Mesenchymal stem cell (in vitro differentiated cells and primary cell): ENCODE measurements around the gene LIM2.

ENCODE experiments used
- DNase-seq: peaks from one replicate; pipeline ENCODE4 v3.0.0-alpha.2; 2013
- H2AFZ ChIP-seq: one replicate; pipeline ENCODE4 v1.6.1; 2013; ENCODE audit warnings: low read depth, mild to moderate bottlenecking, control low read depth, inconsistent platforms, low read length, moderate library complexity
- H2AK5ac ChIP-seq: 2 replicates; pipeline ENCODE4 v1.6.1; 2013; ENCODE audit warnings: low read length, moderate library complexity, mild to moderate bottlenecking, inconsistent platforms; ENCODE audit not compliant: severe bottlenecking
- H2BK120ac ChIP-seq: one replicate; pipeline ENCODE4 v1.6.1; 2013; ENCODE audit warnings: low read depth, mild to moderate bottlenecking, inconsistent platforms, low read length, moderate library complexity
- H2BK12ac ChIP-seq, 2 experiments: one replicate each; pipeline ENCODE4 v1.6.1; 2013; ENCODE audit warnings: inconsistent platforms in 2 of 2, low read length in 2 of 2, mild to moderate bottlenecking in 2 of 2, moderate library complexity in 2 of 2, control low read depth in 1 of 2
- H2BK15ac ChIP-seq: one replicate; pipeline ENCODE4 v1.6.1; 2013; ENCODE audit warnings: mild to moderate bottlenecking, low read depth, inconsistent platforms; ENCODE audit not compliant: poor library complexity, severe bottlenecking
- H2BK5ac ChIP-seq: 2 replicates; pipeline ENCODE4 v1.6.1; 2013; ENCODE audit warnings: low read depth, mild to moderate bottlenecking, low read length, control low read depth, inconsistent platforms; ENCODE audit not compliant: poor library complexity, severe bottlenecking
- H3K14ac ChIP-seq, 2 experiments: one replicate each; pipeline ENCODE4 v1.6.1; 2013; ENCODE audit warnings: inconsistent platforms in 2 of 2, low read length in 2 of 2, control low read depth in 1 of 2, mild to moderate bottlenecking in 1 of 2, moderate library complexity in 1 of 2
- H3K18ac ChIP-seq, 2 experiments: one replicate each; pipeline ENCODE4 v1.6.1; 2013; ENCODE audit warnings: inconsistent platforms in 2 of 2, low read length in 2 of 2, control low read depth in 1 of 2, low read depth in 1 of 2, mild to moderate bottlenecking in 1 of 2
- H3K23ac ChIP-seq, 2 experiments: one replicate each; pipeline ENCODE4 v1.6.1; 2013; ENCODE audit warnings: inconsistent platforms in 2 of 2, low read length in 2 of 2, mild to moderate bottlenecking in 2 of 2, moderate library complexity in 2 of 2, control low read depth in 1 of 2
- H3K27ac ChIP-seq: 2 replicates; pipeline ENCODE4 v1.5.1; 2013; ENCODE audit warnings: mild to moderate bottlenecking, moderate library complexity, low read length, control low read depth, inconsistent platforms; ENCODE audit not compliant: poor library complexity, severe bottlenecking
- H3K27me3 ChIP-seq, 2 experiments: 2 replicates each; pipeline versions ENCODE4 v1.6.1 to v1.7.0; 2013; ENCODE audit warnings: low read length in 2 of 2, mild to moderate bottlenecking in 2 of 2, moderate library complexity in 2 of 2, control low read depth in 1 of 2, inconsistent platforms in 1 of 2; ENCODE audit not compliant: control insufficient read depth in 1 of 2, insufficient read depth in 1 of 2
- H3K36me3 ChIP-seq, 2 experiments: 2 replicates each; pipeline versions ENCODE4 v1.6.1 to v1.7.0; 2013; ENCODE audit warnings: low read length in 2 of 2, control low read depth in 1 of 2, inconsistent platforms in 1 of 2, low read depth in 1 of 2, mild to moderate bottlenecking in 1 of 2; ENCODE audit not compliant: insufficient read depth in 2 of 2, control insufficient read depth in 1 of 2
- H3K4ac ChIP-seq, 2 experiments: one replicate each; pipeline ENCODE4 v1.6.1; 2013; ENCODE audit warnings: inconsistent platforms in 2 of 2, low read length in 2 of 2, mild to moderate bottlenecking in 2 of 2, moderate library complexity in 2 of 2, control low read depth in 1 of 2, low read depth in 1 of 2
- H3K4me1 ChIP-seq: 2 replicates; pipeline ENCODE4 v1.6.1; 2013; ENCODE audit warnings: low read depth, low read length, control low read depth; ENCODE audit not compliant: control insufficient read depth, insufficient read depth
- H3K4me2 ChIP-seq: 2 replicates; pipeline ENCODE4 v1.6.1; 2013; ENCODE audit warnings: low read length, mild to moderate bottlenecking, inconsistent platforms; ENCODE audit not compliant: poor library complexity, severe bottlenecking
- H3K4me3 ChIP-seq, 2 experiments: 2 replicates each; pipeline versions ENCODE4 v1.5.1 to v1.7.0; 2013; ENCODE audit warnings: low read length in 2 of 2, mild to moderate bottlenecking in 2 of 2, control low read depth in 1 of 2, low read depth in 1 of 2; ENCODE audit not compliant: insufficient read depth in 1 of 2
- H3K79me1 ChIP-seq: replicated peaks from 2 replicates; pipeline ENCODE4 v1.6.1; 2013; ENCODE audit warnings: mild to moderate bottlenecking, control low read depth, low read length, inconsistent platforms; ENCODE audit not compliant: poor library complexity, severe bottlenecking
- H3K9ac ChIP-seq: 2 replicates; pipeline ENCODE4 v1.7.0; 2013; ENCODE audit warnings: mild to moderate bottlenecking, low read length, moderate library complexity
- H3K9me3 ChIP-seq: 2 replicates; pipeline ENCODE4 v1.7.0; 2013; ENCODE audit warnings: mild to moderate bottlenecking, low read length; ENCODE audit not compliant: control insufficient read depth
- H4K8ac ChIP-seq: one replicate; pipeline ENCODE4 v1.6.1; 2013; ENCODE audit warnings: inconsistent platforms, mild to moderate bottlenecking, low read length, moderate library complexity
- H4K91ac ChIP-seq: one replicate; pipeline ENCODE4 v1.6.1; 2013; ENCODE audit warnings: mild to moderate bottlenecking, low read length, inconsistent platforms
- WGBS: methylation state at CpG from one replicate; pipeline ENCODE4 v1.1.7; 2013; ENCODE audit warnings: mixed read lengths; 5-methylcytosine and 5-hydroxymethylcytosine counted together

Gene LIM2

DNA sequence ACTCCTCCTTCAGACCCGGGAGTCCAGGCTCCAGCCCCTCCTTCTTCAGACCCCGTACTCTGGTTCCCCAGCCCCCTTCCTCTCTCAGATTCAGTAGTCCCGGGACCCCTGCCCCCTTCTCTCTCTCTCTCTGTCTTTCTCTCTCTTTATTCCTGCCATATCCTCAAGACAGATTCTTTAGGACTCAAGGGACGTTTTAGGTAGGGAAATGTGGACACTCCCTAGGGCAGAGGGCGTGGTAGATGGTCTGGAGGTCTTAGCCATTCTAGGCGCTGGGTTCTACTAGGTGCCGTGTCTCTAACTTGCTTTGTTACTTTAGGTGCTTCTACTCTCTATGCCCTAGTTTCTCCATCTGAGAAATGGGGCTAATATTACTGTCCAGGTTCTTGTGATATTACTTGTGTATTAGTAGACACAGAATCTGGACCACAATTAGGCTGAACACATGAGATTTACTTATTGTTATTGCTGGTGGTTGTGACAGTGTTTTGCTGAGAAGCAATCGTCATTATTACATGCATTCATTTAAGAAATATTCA is 3.4 kb upstream of the LIM2 start:
- H4K8ac ChIP-seq, result no peak overlapping the region
- H2BK12ac ChIP-seq, result no peak overlapping the region
- no peak overlapping the region for H3K27ac ChIP-seq
- H3K9me3 ChIP-seq, result no peaks in the 10 kb centered on the region
- DNase-seq, result no peak
- no peak overlapping the region for H3K9ac ChIP-seq
- H2BK15ac ChIP-seq, result no peak overlapping the region
- H3K27me3 ChIP-seq, result no peaks in the 10 kb centered on the region
- no peak overlapping the region for H2AK5ac ChIP-seq
- no peak overlapping the region for H3K14ac ChIP-seq
- no peak overlapping the region for H3K4me2 ChIP-seq
- no peak overlapping the region for H2AFZ ChIP-seq
- no peak overlapping the region for H2BK5ac ChIP-seq
- H3K4ac ChIP-seq, result no peak overlapping the region
- no peak overlapping the region for H3K4me3 ChIP-seq
- no peak overlapping the region for H3K23ac ChIP-seq
- no peaks in the 10 kb centered on the region for H3K79me1 ChIP-seq
- H2BK120ac ChIP-seq, result no peak overlapping the region
- H3K4me1 ChIP-seq, result peaks cover 8% of the 10 kb centered on the region
- no peak overlapping the region for H4K91ac ChIP-seq
- no peaks in the 10 kb centered on the region for H3K36me3 ChIP-seq
- 77% methylated on average over 6 of the region's 8 CpGs for WGBS
- H3K18ac ChIP-seq, result no peak overlapping the region

GRCh38 chr19:51389143-51389542 is 1.4 kb upstream of the LIM2 start:
- Histone ChIP-seq H3K4me1 (peaks cover 3% of the 10 kb centered on the region), H3K18ac (no peak overlapping the region)
- 93% methylated on average over 14 of the region's 14 CpGs for WGBS

GRCh38 chr19:51386882-51387520 is 773 bp downstream of the LIM2 start:
- Histone ChIP-seq H3K23ac (no peak overlapping the region), H3K9ac (no peak overlapping the region), H3K4me1 (no peaks in the 10 kb centered on the region), H3K4me3 (no peak overlapping the region), H4K8ac (no peak overlapping the region), H3K79me1 (no peaks in the 10 kb centered on the region), H3K36me3 (no peaks in the 10 kb centered on the region), H2BK12ac (no peak overlapping the region), H2BK120ac (no peak overlapping the region), H3K9me3 (no peaks in the 10 kb centered on the region), H2BK5ac (no peak overlapping the region), H2AFZ (no peak overlapping the region), H3K18ac (no peak overlapping the region), H2AK5ac (no peak overlapping the region), H3K27me3 (no peaks in the 10 kb centered on the region), H3K27ac (no peak overlapping the region), H3K4ac (no peak overlapping the region), H4K91ac (no peak overlapping the region), H3K14ac (no peak overlapping the region), H3K4me2 (no peak overlapping the region), H2BK15ac (no peak overlapping the region)
- WGBS, result 90% methylated on average over 14 of the region's 14 CpGs
- DNase-seq, result no peak

More at GRCh38 chr19:51389143-51389542, 1.4 kb upstream of the LIM2 start:
- no peak overlapping the region for H2BK5ac ChIP-seq
- no peak overlapping the region for H3K4ac ChIP-seq
- no peak overlapping the region for H3K4me3 ChIP-seq
- H2AK5ac ChIP-seq, result no peak overlapping the region
- no peak overlapping the region for H2BK12ac ChIP-seq
- no peak overlapping the region for H2BK120ac ChIP-seq
- H3K14ac ChIP-seq, result no peak overlapping the region
- no peak overlapping the region for H4K8ac ChIP-seq
- H4K91ac ChIP-seq, result no peak overlapping the region
- no peaks in the 10 kb centered on the region for H3K36me3 ChIP-seq
- no peak overlapping the region for H3K9ac ChIP-seq
- H2AFZ ChIP-seq, result no peak overlapping the region
- no peaks in the 10 kb centered on the region for H3K79me1 ChIP-seq
- DNase-seq, result no peak
- H3K27ac ChIP-seq, result no peak overlapping the region
- H2BK15ac ChIP-seq, result no peak overlapping the region
- no peak overlapping the region for H3K4me2 ChIP-seq
- no peak overlapping the region for H3K23ac ChIP-seq
- no peaks in the 10 kb centered on the region for H3K27me3 ChIP-seq
- no peaks in the 10 kb centered on the region for H3K9me3 ChIP-seq

DNA sequence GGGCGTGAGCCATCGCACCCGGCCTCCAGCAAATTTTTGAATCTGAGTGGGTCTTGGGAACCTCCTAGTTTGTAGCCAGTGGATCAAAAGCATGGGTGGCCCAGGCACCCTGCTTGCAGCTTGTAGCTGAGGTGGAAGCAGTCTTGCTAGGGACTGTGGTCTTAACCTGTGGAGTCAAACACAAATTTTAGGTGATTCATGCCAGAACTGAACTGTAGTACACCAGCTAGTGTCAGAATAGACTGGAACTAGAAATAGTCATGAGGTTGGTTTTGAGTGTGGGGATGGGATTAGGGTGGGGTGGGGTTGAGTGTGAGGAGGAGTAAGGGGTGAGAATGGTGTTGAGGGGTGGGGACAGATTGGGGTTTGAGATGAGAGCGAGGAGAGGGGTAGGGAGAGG is 5.8 kb downstream of the LIM2 start:
- Histone ChIP-seq H3K23ac (no peak overlapping the region), H2AFZ (no peak overlapping the region), H3K14ac (no peak overlapping the region), H3K9ac (no peak overlapping the region), H3K36me3 (no peaks in the 10 kb centered on the region), H2BK15ac (no peak overlapping the region), H4K8ac (no peak overlapping the region), H2BK12ac (no peak overlapping the region), H2AK5ac (no peak overlapping the region), H4K91ac (no peak overlapping the region), H2BK5ac (no peak overlapping the region), H3K4me1 (no peaks in the 10 kb centered on the region), H2BK120ac (no peak overlapping the region), H3K9me3 (no peaks in the 10 kb centered on the region), H3K4me3 (no peak overlapping the region), H3K27ac (no peak overlapping the region), H3K79me1 (no peaks in the 10 kb centered on the region), H3K4ac (no peak overlapping the region), H3K18ac (no peak overlapping the region), H3K4me2 (no peak overlapping the region), H3K27me3 (no peaks in the 10 kb centered on the region)
- no peak for DNase-seq
- WGBS, result 90% methylated on average over 4 of the region's 4 CpGs
